ENCODE results near the gene IGFLR1. TPM values are rescaled to one million over a fixed set of nuclear protein-coding genes. Genes with fewer than 3 reads are reported as not detected.

Gene IGFLR1
- total RNA-seq, 1 donor from 2014 or later: 138 TPM

- intact Hi-C loops (cut with micrococcal nuclease): loop anchor here (10.0 kb wide), 1 partner anchor 135 kb away; no protein-coding TSS in a partner anchor
- Mint-ChIP-seq H3K4me3 (ENCODE audit: low read depth) (no peak overlapping the region), H3K9me3 (no peaks in the 10 kb centered on the region), H3K36me3 (ENCODE audit: low read depth) (no peaks in the 10 kb centered on the region), H3K4me1 (ENCODE audit: low read depth) (peaks cover 7% of the 10 kb centered on the region), H3K27me3 (ENCODE audit: low read depth) (no peaks in the 10 kb centered on the region), H3K27ac (no peak overlapping the region)
- DNase-seq (ENCODE audit: low spot score): no peak
Observed at GRCh38 chr19:35689836-35690235, 52.4 kb downstream of the IGFLR1 start.

Other genes with a start within 250 kb of the IGFLR1 start
- gene DMKN, start 228.8 kb downstream of the IGFLR1 start, total RNA-seq: 0.27 TPM in 1 of 2 replicates, not detected in the other
- not detected in 2 replicates for gene SBSN, start 214.1 kb downstream of the IGFLR1 start, total RNA-seq
- not detected in 2 replicates for gene GAPDHS, start 209.0 kb downstream of the IGFLR1 start, total RNA-seq
- gene TMEM147, start 196.8 kb downstream of the IGFLR1 start, total RNA-seq: 121 and 122 TPM in 2 replicates
- not detected in 2 replicates for gene ATP4A, start 178.8 kb downstream of the IGFLR1 start, total RNA-seq
- not detected in 2 replicates for gene PMIS2, start 156.3 kb downstream of the IGFLR1 start, total RNA-seq
- gene HAUS5, start 129.7 kb downstream of the IGFLR1 start, total RNA-seq: 42.5 and 43.1 TPM in 2 replicates
- gene RBM42, start 113.4 kb downstream of the IGFLR1 start, total RNA-seq: 101 and 102 TPM in 2 replicates
- gene ETV2, start 100.7 kb downstream of the IGFLR1 start, total RNA-seq: 1.0 and 1.6 TPM in 2 replicates
- gene COX6B1, start 94.1 kb downstream of the IGFLR1 start, total RNA-seq: 431 and 461 TPM in 2 replicates
- 0.59 and 1.2 TPM in 2 replicates for gene UPK1A, start 75.9 kb downstream of the IGFLR1 start, total RNA-seq
- 231 and 234 TPM in 2 replicates for gene ZBTB32, start 37.9 kb downstream of the IGFLR1 start, total RNA-seq
- gene KMT2B, start 24.4 kb downstream of the IGFLR1 start, total RNA-seq: 58.4 and 63.3 TPM in 2 replicates
- gene U2AF1L4, start 3.0 kb upstream of the IGFLR1 start, total RNA-seq: 27.4 and 30.8 TPM in 2 replicates
- gene PSENEN, start 3.2 kb upstream of the IGFLR1 start, total RNA-seq: 45.1 and 46.9 TPM in 2 replicates
- 9.9 and 10.0 TPM in 2 replicates for gene LIN37, start 6.1 kb upstream of the IGFLR1 start, total RNA-seq
- 0.14 and 0.21 TPM in 2 replicates for gene HSPB6, start 14.6 kb upstream of the IGFLR1 start, total RNA-seq
- gene PROSER3, start 15.7 kb upstream of the IGFLR1 start, total RNA-seq: 40.1 and 41.2 TPM in 2 replicates
- 29.1 and 33.0 TPM in 2 replicates for gene ARHGAP33, start 33.1 kb upstream of the IGFLR1 start, total RNA-seq
- gene PRODH2, start 70.4 kb upstream of the IGFLR1 start, total RNA-seq: not detected in 2 replicates
- gene NPHS1, start 110.1 kb upstream of the IGFLR1 start, total RNA-seq: 0.05 TPM in 1 of 2 replicates, not detected in the other
- gene KIRREL2, start 114.5 kb upstream of the IGFLR1 start, total RNA-seq: 0.18 and 0.39 TPM in 2 replicates
- gene APLP1, start 126.1 kb upstream of the IGFLR1 start, total RNA-seq: 1.2 and 1.4 TPM in 2 replicates
- gene NFKBID, start 158.1 kb upstream of the IGFLR1 start, total RNA-seq: 109 and 117 TPM in 2 replicates
- 53.9 and 57.2 TPM in 2 replicates for gene HCST, start 160.1 kb upstream of the IGFLR1 start, total RNA-seq
- 0.39 TPM in 1 of 2 replicates, not detected in the other for gene TYROBP, start 165.8 kb upstream of the IGFLR1 start, total RNA-seq
- 10.7 and 10.8 TPM in 2 replicates for gene LRFN3, start 193.9 kb upstream of the IGFLR1 start, total RNA-seq